ENCODE results near the gene DPM2. TPM values are rescaled to one million over a fixed set of nuclear protein-coding genes. Genes with fewer than 3 reads are reported as not detected.

Gene DPM2
- total RNA-seq, 1 donor from 2014 or later, result 1.4 TPM

- DNase-seq (ENCODE audit: low spot score), result no peak
These were observed 35.7 kb upstream of the DPM2 start for GRCh38 chr9:127973169-127974000.

- no peak for DNase-seq (ENCODE audit: low spot score)
These were observed 34.7 kb upstream of the DPM2 start for GRCh38 chr9:127972236-127972871.

GRCh38 chr9:127971357-127972235 is 33.9 kb upstream of the DPM2 start:
- no peak for DNase-seq (ENCODE audit: low spot score)

- DNase-seq (ENCODE audit: low spot score), result no peak
These were observed 33.0 kb upstream of the DPM2 start for GRCh38 chr9:127970401-127971313.

GRCh38 chr9:127968700-127969383 is 31.2 kb upstream of the DPM2 start:
- peak; percentile 94 for DNase-seq (ENCODE audit: low spot score)

GRCh38 chr9:127968042-127968441 is 30.4 kb upstream of the DPM2 start:
- DNase-seq (ENCODE audit: low spot score), result no peak

- DNase-seq (ENCODE audit: low spot score), result no peak
These were observed 29.6 kb upstream of the DPM2 start for GRCh38 chr9:127967151-127967809.

GRCh38 chr9:127966416-127967150 is 28.9 kb upstream of the DPM2 start:
- no peak for DNase-seq (ENCODE audit: low spot score)

- no peak for DNase-seq (ENCODE audit: low spot score)
These were observed 28.3 kb upstream of the DPM2 start for GRCh38 chr9:127965953-127966352.

GRCh38 chr9:127963359-127964064 is 25.9 kb upstream of the DPM2 start:
- no peak for DNase-seq (ENCODE audit: low spot score)

- DNase-seq (ENCODE audit: low spot score), result no peak
These were observed 25.3 kb upstream of the DPM2 start for GRCh38 chr9:127963041-127963358.

- DNase-seq (ENCODE audit: low spot score), result no peak
These were observed 24.6 kb upstream of the DPM2 start for GRCh38 chr9:127962278-127962677.

- no peak for DNase-seq (ENCODE audit: low spot score)
These were observed 24.0 kb upstream of the DPM2 start for GRCh38 chr9:127961613-127962155.

GRCh38 chr9:127961155-127961490 is 23.5 kb upstream of the DPM2 start:
- no peak for DNase-seq (ENCODE audit: low spot score)

GRCh38 chr9:127960410-127961154 is 22.9 kb upstream of the DPM2 start:
- peak; percentile 85 for DNase-seq (ENCODE audit: low spot score)

- DNase-seq (ENCODE audit: low spot score), result no peak
These were observed 22.3 kb upstream of the DPM2 start for GRCh38 chr9:127959841-127960409.

GRCh38 chr9:127959398-127959797 is 21.7 kb upstream of the DPM2 start:
- DNase-seq (ENCODE audit: low spot score), result no peak
